ENCODE results near the gene NEMP1.

DNA sequence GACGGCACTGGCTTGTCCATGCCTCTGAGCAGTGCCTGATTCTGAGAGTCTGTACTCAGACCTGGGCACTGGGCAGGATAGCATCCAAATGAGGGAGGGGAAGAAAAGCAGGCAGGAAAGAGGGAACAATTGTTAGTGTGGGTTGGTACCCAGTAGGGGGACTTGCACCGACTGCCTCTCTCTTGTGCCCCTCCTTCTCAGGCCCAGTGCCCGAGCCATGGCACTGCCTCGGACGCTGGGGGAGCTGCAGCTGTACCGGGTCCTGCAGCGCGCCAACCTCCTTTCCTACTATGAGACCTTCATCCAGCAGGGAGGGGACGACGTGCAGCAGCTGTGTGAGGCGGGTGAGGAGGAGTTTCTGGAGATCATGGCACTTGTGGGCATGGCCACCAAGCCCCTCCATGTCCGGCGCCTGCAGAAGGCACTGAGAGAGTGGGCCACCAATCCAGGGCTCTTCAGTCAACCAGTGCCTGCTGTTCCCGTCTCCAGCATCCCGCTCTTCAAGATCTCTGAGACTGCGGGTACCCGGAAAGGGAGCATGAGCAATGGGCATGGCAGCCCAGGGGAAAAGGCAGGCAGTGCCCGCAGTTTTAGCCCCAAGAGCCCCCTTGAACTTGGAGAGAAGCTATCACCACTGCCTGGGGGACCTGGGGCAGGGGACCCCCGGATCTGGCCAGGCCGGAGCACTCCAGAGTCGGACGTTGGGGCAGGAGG is 12.5 kb upstream of the NEMP1 start:
- no peak for TF ChIP-seq CTCF (IDR thresholded peaks at IDR 0.05 in 8 of 11, conservative IDR thresholded peaks at IDR 0.05 in 3 of 11)
- TF ChIP-seq POLR2AphosphoS5 (IDR thresholded peaks at IDR 0.05) = peak in 1 of 3 donors; percentile 37
